Fibroblast of pulmonary artery (primary cell): ENCODE data around the gene OR8B8.
A peak's percentile ranks its signal among the peaks of the same experiment; 100 is the strongest.

ENCODE experiments used
- DNase-seq: peaks from one replicate; pipeline ENCODE4 v3.0.0-alpha.2; 2010; ENCODE audit warnings: low read depth
- H3K4me3 ChIP-seq: replicated peaks from 2 replicates; pipeline ENCODE4 v1.5.1; 2011; ENCODE audit warnings: low read depth, mild to moderate bottlenecking, control low read depth, low read length, moderate library complexity
- CTCF ChIP-seq: IDR thresholded peaks from 2 replicates; pipeline ENCODE4 v1.5.1; 2011; ENCODE audit warnings: mild to moderate bottlenecking, control low read depth, low read length, inconsistent platforms; ENCODE audit errors: missing control alignments

The OR8B8 gene

GRCh38 chr11:124479561-124479960 lies 34.1 kb upstream of the OR8B8 start:
- no peak overlapping the region for H3K4me3 ChIP-seq
- no peak for DNase-seq
- no peak for TF ChIP-seq CTCF

GRCh38 chr11:124475265-124475664 lies 29.8 kb upstream of the OR8B8 start:
- no peak for DNase-seq
- no peak for TF ChIP-seq CTCF

GRCh38 chr11:124474779-124475178 lies 29.3 kb upstream of the OR8B8 start:
- no peak for DNase-seq
- no peak for TF ChIP-seq CTCF
- H3K4me3 ChIP-seq, result no peak overlapping the region

More at GRCh38 chr11:124475265-124475664, 29.8 kb upstream of the OR8B8 start:
- H3K4me3 ChIP-seq, result no peak overlapping the region

GRCh38 chr11:124474079-124474478 lies 28.6 kb upstream of the OR8B8 start:
- DNase-seq, result no peak
- H3K4me3 ChIP-seq, result no peak overlapping the region
- TF ChIP-seq CTCF, result no peak

- DNase-seq, result no peak
- no peak overlapping the region for H3K4me3 ChIP-seq
- no peak for TF ChIP-seq CTCF
Observed at GRCh38 chr11:124473476-124473875, 28.0 kb upstream of the OR8B8 start.

GRCh38 chr11:124470561-124471227 lies 25.2 kb upstream of the OR8B8 start:
- DNase-seq, result peak; percentile 88
- no peak for TF ChIP-seq CTCF
- peak overlapping the region; percentile 8 for H3K4me3 ChIP-seq

- DNase-seq, result peak; percentile 89
- no peak for TF ChIP-seq CTCF
- no peak overlapping the region for H3K4me3 ChIP-seq
Observed at GRCh38 chr11:124467381-124467927, 22.0 kb upstream of the OR8B8 start.
